Endothelial cell of umbilical vein (primary cell): ENCODE measurements around the gene ETS1.

Experiments used
- CTCF ChIP-seq, 2 donors: IDR thresholded peaks; 1 replicate in 1 of 2; 2 replicates in 1 of 2; pipeline ENCODE4 v1.5.1; 2011; ENCODE audit warnings: low read length in 2 of 2, mild to moderate bottlenecking in 2 of 2, moderate library complexity in 2 of 2, control low read depth in 1 of 2, inconsistent platforms in 1 of 2, low read depth in 1 of 2; ENCODE audit not compliant: insufficient read depth in 1 of 2; ENCODE audit errors: extremely low read depth in 1 of 2
- EZH2 ChIP-seq: IDR thresholded peaks from 2 replicates; pipeline ENCODE4 v1.6.1; 2012; ENCODE audit warnings: borderline replicate concordance, low read depth, mild to moderate bottlenecking, moderate library complexity, low read length, inconsistent platforms; ENCODE audit not compliant: severe bottlenecking
- FOS ChIP-seq: IDR thresholded peaks from 2 replicates; pipeline ENCODE4 v1.6.1; 2011; ENCODE audit warnings: mild to moderate bottlenecking, low read length, moderate library complexity, borderline replicate concordance; ENCODE audit not compliant: insufficient read depth
- GATA2 ChIP-seq: IDR thresholded peaks from 2 replicates; pipeline ENCODE4 v1.7.0; 2011; ENCODE audit warnings: low read depth, mild to moderate bottlenecking, moderate library complexity, mixed read lengths, low read length; ENCODE audit not compliant: insufficient read length, insufficient read depth
- JUN ChIP-seq: IDR thresholded peaks from 2 replicates; pipeline ENCODE4 v1.6.1; 2011; ENCODE audit warnings: borderline replicate concordance, low read depth; ENCODE audit not compliant: insufficient read length, insufficient read depth
- MAX ChIP-seq: IDR thresholded peaks from 2 replicates; pipeline ENCODE4 v1.6.1; 2011; ENCODE audit not compliant: insufficient read depth, insufficient read length
- MYC ChIP-seq: IDR thresholded peaks from one replicate; pipeline ENCODE4 v1.6.1; 2011; ENCODE audit warnings: mild to moderate bottlenecking, low read depth, low read length
- POLR2A ChIP-seq: IDR thresholded peaks from 2 replicates; pipeline ENCODE4 v1.6.1; 2012; ENCODE audit warnings: low read depth, mild to moderate bottlenecking, control low read depth, low read length
- POLR2AphosphoS5 ChIP-seq: IDR thresholded peaks from 2 replicates; pipeline ENCODE4 v1.6.1; 2012; ENCODE audit warnings: low read depth, mild to moderate bottlenecking, control low read depth, low read length, moderate library complexity; ENCODE audit not compliant: insufficient read depth

- TF ChIP-seq POLR2A (no peak), CTCF (IDR thresholded peaks at IDR 0.05; ENCODE audit: extremely low read depth in 1 of 2, insufficient read depth in 1 of 2, low read depth in 1 of 2, low read length in 2 of 2) (no peak), EZH2 (no peak), JUN (no peak), GATA2 (no peak), POLR2AphosphoS5 (no peak), MAX (no peak), FOS (no peak), MYC (no peak)
Measured at GRCh38 chr11:128424851-128425285, 162.5 kb downstream of the ETS1 start.
